Psoas muscle (tissue), 8 donors: ENCODE measurements around the gene RAPSN. TPM values are rescaled to one million over a fixed set of nuclear protein-coding genes. Genes with fewer than 3 reads are reported as not detected.

ENCODE experiments used
- ATAC-seq, 4 donors: fragments of 200-7000 bp; cut with Tn5 transposase; one replicate each; pipeline ENCODE4 v1.9.1; 2020; ENCODE audit warnings: moderate library complexity in 3 of 4, mild to moderate bottlenecking in 2 of 4
- DNase-seq, 2 donors: peaks; one replicate each; pipeline ENCODE4 v3.0.0-alpha.2; 2020
- H3K27ac ChIP-seq: fragments of 200-600 bp; one replicate; pipeline ENCODE4 v1.8.0; 2022
- H3K27me3 ChIP-seq, 3 donors: fragments of 200-600 bp in 1 of 3; one replicate each; pipeline versions ENCODE4 v1.6.1 to v1.8.0; 2013 to 2022; ENCODE audit warnings: low read length in 2 of 3, mild to moderate bottlenecking in 2 of 3, moderate library complexity in 1 of 3; ENCODE audit not compliant: insufficient read depth in 3 of 3
- H3K36me3 ChIP-seq, 2 donors: fragments of 200-600 bp in 1 of 2; one replicate each; pipeline versions ENCODE4 v1.6.1 to v1.8.0; 2013 to 2022; ENCODE audit warnings: low read depth in 1 of 2, mild to moderate bottlenecking in 1 of 2, moderate library complexity in 1 of 2; ENCODE audit not compliant: insufficient read depth in 1 of 2
- H3K4me1 ChIP-seq: fragments of 200-600 bp; one replicate; pipeline ENCODE4 v1.8.0; 2022
- H3K4me3 ChIP-seq: fragments of 200-600 bp; one replicate; pipeline ENCODE4 v1.8.0; 2022; ENCODE audit warnings: mild to moderate bottlenecking
- H3K9me3 ChIP-seq: fragments of 200-600 bp; one replicate; pipeline ENCODE4 v1.8.0; 2022
- CTCF ChIP-seq: fragments of 200-600 bp; IDR thresholded peaks from one replicate; pipeline ENCODE4 v1.8.0; 2022; ENCODE audit warnings: antibody characterized with exemption
- WGBS, 3 donors: extraction: QIAGEN DNeasy Blood & Tissue Kit; methylation state at CpG; one replicate each; pipeline versions ENCODE4 v1.1.6 to v1.1.7; 2013; 5-methylcytosine and 5-hydroxymethylcytosine counted together
- intact Hi-C, 2 donors: fragments of 100-400 bp; cut with DNase I; formaldehyde crosslinking; loops; one replicate each; pipeline versions ENCODE4 v1.11.0 to v1.14.2; 2022
- polyA plus RNA-seq, 3 donors: library from polyadenylated mRNA; stranded (reverse); fragments of 200-250 nt; gene quantifications; one replicate each; pipeline ENCODE4 v1.2.3, GENCODE V29; 2013
- total RNA-seq, 4 donors: library from RNA; stranded (reverse); fragmentation: NEBNext Ultra II Directional in 2 of 4; extraction: Animal tissue kit (Norgen Biotek cat#: 25700) in 2 of 4; gene quantifications; one replicate each; pipeline versions ENCODE4 v1.2.1 to v1.2.4, GENCODE V29; 2021 to 2023
- donor health status: healthy with polysubstance abuse.
- donor health status: DM: no; HTN: no; CAD: no; lungs with moderate emphysema.
- donor health status: Bipolar disorder and iron deficiency.
- donor health status: healthy.
- donor health status: DM: yes; HTN: yes; CAD: no.
- donor health status: DM: no; HTN: no; CAD: no.
- donor health status: DM: no; HTN: no; CAD: no.
- donor health status: DM: yes; HTN: yes; CAD: no.

Gene RAPSN
- total and polyA plus RNA-seq, 7 donors = 37.6 to 90.6 (median 58.7) TPM

GRCh38 chr11:47418454-47419259, 30.3 kb downstream of the RAPSN start:
- Histone ChIP-seq H3K9me3 (no peaks in the 10 kb centered on the region), H3K36me3 (peaks cover 18 to 88% of the 10 kb centered on the region in 2 donors), H3K4me3 (no peak overlapping the region), H3K4me1 (peaks cover 27% of the 10 kb centered on the region), H3K27me3 (no peaks in the 10 kb centered on the region), H3K27ac (no peak overlapping the region)
- ATAC-seq (no peak), DNase-seq (no peak)
- WGBS, 3 donors = 76 to 82% (median 79%) methylated on average over 23 of the region's 23 CpGs
- TF ChIP-seq CTCF = no peak
- intact Hi-C loops = no loop called here

GRCh38 chr11:47417712-47418111, 31.2 kb downstream of the RAPSN start:
- H3K27ac ChIP-seq = peak overlapping the region; percentile 89
- H3K9me3 ChIP-seq = no peaks in the 10 kb centered on the region
- ATAC-seq = no peak
- intact Hi-C loops = no loop called here
- WGBS, 3 donors = 82 to 88% (median 86%) methylated on average over 6 of the region's 6 CpGs
- H3K36me3 ChIP-seq = peaks cover 20 to 85% of the 10 kb centered on the region in 2 donors
- H3K4me3 ChIP-seq = no peak overlapping the region
- peaks cover 27% of the 10 kb centered on the region for H3K4me1 ChIP-seq
- no peak for DNase-seq
- H3K27me3 ChIP-seq = no peaks in the 10 kb centered on the region
- no peak for TF ChIP-seq CTCF

- intact Hi-C loops = no loop called here
- WGBS, 3 donors = 5 to 9% (median 9%) methylated on average over 13 of the region's 13 CpGs
- peaks cover 24% of the 10 kb centered on the region for H3K4me1 ChIP-seq
- H3K9me3 ChIP-seq = no peaks in the 10 kb centered on the region
- H3K27ac ChIP-seq = peak overlapping the region; percentile 89
- peaks cover 17 to 78% of the 10 kb centered on the region in 2 donors for H3K36me3 ChIP-seq
- no peak for TF ChIP-seq CTCF
- H3K4me3 ChIP-seq = peak overlapping the region; percentile 29
- ATAC-seq (peak; percentile 84 to 88 (median 88)), DNase-seq (peak; percentile 90 to 95)
- H3K27me3 ChIP-seq = no peaks in the 10 kb centered on the region
Observed at GRCh38 chr11:47415949-47416472, 32.9 kb downstream of the RAPSN start.

GRCh38 chr11:47415091-47415854, 33.7 kb downstream of the RAPSN start:
- peaks cover 28% of the 10 kb centered on the region for H3K4me1 ChIP-seq
- H3K4me3 ChIP-seq = peak overlapping the region; percentile 29
- WGBS, 3 donors = 61 to 76% (median 65%) methylated on average over 31 of the region's 31 CpGs

More at GRCh38 chr11:47415091-47415854, 33.7 kb downstream of the RAPSN start:
- Histone ChIP-seq H3K27me3 (no peaks in the 10 kb centered on the region), H3K9me3 (no peaks in the 10 kb centered on the region), H3K27ac (peak overlapping the region; percentile 89), H3K36me3 (peaks cover 21 to 78% of the 10 kb centered on the region in 2 donors)
- no peak for TF ChIP-seq CTCF
- ATAC-seq = peak; percentile 3 to 15 (median 6)
- DNase-seq = no peak
- intact Hi-C loops = no loop called here
